Right lobe of liver (tissue), 4 donors: ENCODE measurements around the gene LEPR.

Experiments used
- CTCF ChIP-seq, 4 donors: fragments of 200-600 bp in 3 of 4; fragments of 450-650 bp in 1 of 4; IDR thresholded peaks; one replicate each; pipeline versions ENCODE4 v1.5.1 to v1.8.0; 2016 to 2022; ENCODE audit warnings: antibody characterized with exemption in 4 of 4, mild to moderate bottlenecking in 2 of 4
- POLR2A ChIP-seq: fragments of 450-650 bp; IDR thresholded peaks from one replicate; pipeline ENCODE4 v1.6.1; 2017; ENCODE audit warnings: antibody characterized with exemption, mild to moderate bottlenecking
- donor health status: DM: no; HTN: no; CAD: no.
- donor health status: DM: no; HTN: no; CAD: no.
- donor health status: DM: no; HTN: yes; CAD: no.

- no peak for TF ChIP-seq CTCF (IDR thresholded peaks at IDR 0.05)
- no peak for TF ChIP-seq POLR2A
Measured at GRCh38 chr1:65401612-65402011, 18.9 kb upstream of the LEPR start.
